Measurements from ENCODE around the gene POU6F2.

- TF ChIP-seq CTCF (conservative IDR thresholded peaks at IDR 0.05; ENCODE audit: low read length) (no peak), EZH2phosphoT487 (IDR thresholded peaks at IDR 0.05; ENCODE audit: borderline replicate concordance) (no peak)
Measured at GRCh38 chr7:39285256-39285655, 307.5 kb downstream of the POU6F2 start.

All from Loucy (cell line).